Ectodermal cell (in vitro differentiated cells): ENCODE measurements around the gene C3orf70. TPM values are rescaled to one million over a fixed set of nuclear protein-coding genes. Genes with fewer than 3 reads are reported as not detected.

Experiments used
- H3K27ac ChIP-seq: 2 replicates; pipeline ENCODE4 v1.7.0; 2013; ENCODE audit warnings: mild to moderate bottlenecking, low read depth, low read length; ENCODE audit not compliant: insufficient read depth, poor library complexity, severe bottlenecking
- H3K27me3 ChIP-seq: 2 replicates; pipeline ENCODE4 v1.7.0; 2013; ENCODE audit warnings: mild to moderate bottlenecking, low read length; ENCODE audit not compliant: insufficient read depth, control insufficient read depth, poor library complexity, severe bottlenecking
- H3K36me3 ChIP-seq: one replicate; pipeline ENCODE4 v1.7.0; 2013; ENCODE audit warnings: low read length; ENCODE audit not compliant: control insufficient read depth, insufficient read depth
- H3K4me1 ChIP-seq: one replicate; pipeline ENCODE4 v1.7.0; 2013; ENCODE audit warnings: low read length; ENCODE audit not compliant: control insufficient read depth, insufficient read depth
- H3K4me3 ChIP-seq: 2 replicates; pipeline ENCODE4 v1.7.0; 2013; ENCODE audit warnings: low read depth, low read length, control low read depth; ENCODE audit not compliant: insufficient read depth
- H3K9me3 ChIP-seq: 2 replicates; pipeline ENCODE4 v1.7.0; 2013; ENCODE audit warnings: mild to moderate bottlenecking, low read length, moderate library complexity; ENCODE audit not compliant: control insufficient read depth
- WGBS, 2 experiments: methylation state at CpG; one replicate each; pipeline ENCODE4 v1.1.7; 2013; ENCODE audit warnings: missing lambda C conversion rate in 2 of 2; 5-methylcytosine and 5-hydroxymethylcytosine counted together
- polyA plus RNA-seq, 4 experiments: library from polyadenylated mRNA; stranded (reverse); fragments of 50-300 nt; gene quantifications; one replicate each; pipeline ENCODE4 v1.2.3, GENCODE V29; 2013

C3orf70 gene
- polyA plus RNA-seq (2013, experiment 1 of 4): 4.1 TPM
- 3.3 TPM for polyA plus RNA-seq (2013, experiment 2 of 4)
- 2.8 TPM for polyA plus RNA-seq (2013, experiment 3 of 4)
- 3.4 TPM for polyA plus RNA-seq (2013, experiment 4 of 4)

- Histone ChIP-seq H3K4me1 (no peaks in the 10 kb centered on the region), H3K9me3 (no peaks in the 10 kb centered on the region), H3K4me3 (peak within 1 kb of the TSS; percentile 57), H3K27ac (no peak within 1 kb of the TSS), H3K27me3 (peaks cover 44% of the 10 kb centered on the region), H3K36me3 (no peaks in the 10 kb centered on the region)
- 1% methylated on average over 113 of the region's 113 CpGs for WGBS, 2 experiments
Measured at GRCh38 chr3:185152410-185153170, at the start of gene C3orf70. Gene C3orf70 (minus strand): TSS chr3:185153060. CDS start chr3:185152823, 237 bp downstream.

GRCh38 chr3:185200639-185201038, 47.8 kb upstream of the C3orf70 start:
- no peaks in the 10 kb centered on the region for H3K36me3 ChIP-seq
- WGBS, 2 experiments: 93 to 95% methylated on average over 5 of the region's 5 CpGs

GRCh38 chr3:185199671-185200070, 46.8 kb upstream of the C3orf70 start:
- Histone ChIP-seq H3K27ac (no peak overlapping the region), H3K36me3 (no peaks in the 10 kb centered on the region), H3K9me3 (no peaks in the 10 kb centered on the region), H3K27me3 (no peaks in the 10 kb centered on the region), H3K4me3 (no peak overlapping the region), H3K4me1 (no peaks in the 10 kb centered on the region)
- 88 to 90% methylated on average over 5 of the region's 5 CpGs for WGBS, 2 experiments

More at GRCh38 chr3:185200639-185201038, 47.8 kb upstream of the C3orf70 start:
- no peaks in the 10 kb centered on the region for H3K9me3 ChIP-seq
- H3K4me3 ChIP-seq: no peak overlapping the region
- no peak overlapping the region for H3K27ac ChIP-seq
- no peaks in the 10 kb centered on the region for H3K4me1 ChIP-seq
- H3K27me3 ChIP-seq: no peaks in the 10 kb centered on the region

- Histone ChIP-seq H3K27me3 (no peaks in the 10 kb centered on the region), H3K4me3 (no peak overlapping the region), H3K27ac (no peak overlapping the region), H3K36me3 (no peaks in the 10 kb centered on the region), H3K9me3 (no peaks in the 10 kb centered on the region), H3K4me1 (no peaks in the 10 kb centered on the region)
- WGBS, 2 experiments: 94% methylated on average over 3 to 4 of the region's 4 CpGs
Measured at GRCh38 chr3:185199206-185199605, 46.3 kb upstream of the C3orf70 start.

GRCh38 chr3:185197068-185197467, 44.2 kb upstream of the C3orf70 start:
- Histone ChIP-seq H3K27me3 (no peaks in the 10 kb centered on the region), H3K9me3 (no peaks in the 10 kb centered on the region), H3K4me3 (no peak overlapping the region), H3K27ac (no peak overlapping the region), H3K36me3 (no peaks in the 10 kb centered on the region), H3K4me1 (no peaks in the 10 kb centered on the region)
- WGBS, 2 experiments: 86 to 95% methylated on average over 2 of the region's 2 CpGs

GRCh38 chr3:185195652-185196051, 42.8 kb upstream of the C3orf70 start:
- WGBS, 2 experiments: 95 to 99% methylated on average over 4 of the region's 4 CpGs
- Histone ChIP-seq H3K27ac (no peak overlapping the region), H3K4me1 (no peaks in the 10 kb centered on the region), H3K9me3 (no peaks in the 10 kb centered on the region), H3K27me3 (no peaks in the 10 kb centered on the region), H3K36me3 (no peaks in the 10 kb centered on the region), H3K4me3 (no peak overlapping the region)

GRCh38 chr3:185188816-185189215, 36.0 kb upstream of the C3orf70 start:
- Histone ChIP-seq H3K27ac (no peak overlapping the region), H3K4me1 (no peaks in the 10 kb centered on the region), H3K36me3 (no peaks in the 10 kb centered on the region), H3K27me3 (no peaks in the 10 kb centered on the region), H3K4me3 (no peak overlapping the region), H3K9me3 (no peaks in the 10 kb centered on the region)

- whole genome bisulfite sequencing, 2 experiments: 85 to 100% methylated on average over 2 of the region's 2 CpGs
- H3K27ac ChIP-seq: no peak overlapping the region
- no peaks in the 10 kb centered on the region for H3K27me3 ChIP-seq
- no peak overlapping the region for H3K4me3 ChIP-seq
- no peaks in the 10 kb centered on the region for H3K4me1 ChIP-seq
- no peaks in the 10 kb centered on the region for H3K36me3 ChIP-seq
- H3K9me3 ChIP-seq: no peaks in the 10 kb centered on the region
Measured at GRCh38 chr3:185187391-185187790, 34.5 kb upstream of the C3orf70 start.

- no peaks in the 10 kb centered on the region for H3K36me3 ChIP-seq
- 49% methylated on average over 7 to 8 of the region's 10 CpGs for WGBS, 2 experiments
Measured at GRCh38 chr3:185176750-185177359, 24.0 kb upstream of the C3orf70 start.

GRCh38 chr3:185175370-185175987, 22.6 kb upstream of the C3orf70 start:
- Histone ChIP-seq H3K4me1 (peaks cover 7% of the 10 kb centered on the region), H3K36me3 (no peaks in the 10 kb centered on the region), H3K9me3 (no peaks in the 10 kb centered on the region), H3K27me3 (no peaks in the 10 kb centered on the region), H3K4me3 (no peak overlapping the region), H3K27ac (peak overlapping the region; percentile 68)
- 43 to 48% methylated on average over 15 of the region's 15 CpGs for WGBS, 2 experiments

More at GRCh38 chr3:185176750-185177359, 24.0 kb upstream of the C3orf70 start:
- H3K27me3 ChIP-seq: no peaks in the 10 kb centered on the region
- no peak overlapping the region for H3K27ac ChIP-seq
- H3K4me3 ChIP-seq: no peak overlapping the region
- H3K9me3 ChIP-seq: no peaks in the 10 kb centered on the region
- peaks cover 7% of the 10 kb centered on the region for H3K4me1 ChIP-seq
